H9 (cell line): ENCODE data around the gene TMEM69. TPM values are rescaled to one million over a fixed set of nuclear protein-coding genes. Genes with fewer than 3 reads are reported as not detected.

Source experiments
- DNase-seq: peaks from one replicate; pipeline ENCODE4 v3.0.0-alpha.2; 2017
- H2AFZ ChIP-seq: one replicate; pipeline ENCODE4 v1.6.1; 2013; ENCODE audit warnings: mild to moderate bottlenecking, low read length, control low read depth, moderate library complexity
- H2AK5ac ChIP-seq: 2 replicates; pipeline ENCODE4 v1.6.1; 2013; ENCODE audit warnings: low read length, control low read depth, mixed read lengths; ENCODE audit not compliant: insufficient read length
- H2BK120ac ChIP-seq: one replicate; pipeline ENCODE4 v1.6.1; 2013; ENCODE audit warnings: low read depth, mild to moderate bottlenecking, low read length, control low read depth, inconsistent platforms; ENCODE audit not compliant: poor library complexity, severe bottlenecking
- H2BK12ac ChIP-seq: 2 replicates; pipeline ENCODE4 v1.6.1; 2013; ENCODE audit warnings: low read length, control low read depth, mixed read lengths, low read depth; ENCODE audit not compliant: insufficient read length
- H2BK15ac ChIP-seq: 2 replicates; pipeline ENCODE4 v1.6.1; 2013; ENCODE audit warnings: low read depth, low read length, control low read depth
- H2BK20ac ChIP-seq: one replicate; pipeline ENCODE4 v1.6.1; 2013; ENCODE audit warnings: low read depth, mild to moderate bottlenecking, low read length, control low read depth, inconsistent platforms; ENCODE audit not compliant: poor library complexity, severe bottlenecking
- H2BK5ac ChIP-seq: 2 replicates; pipeline ENCODE4 v1.6.1; 2013; ENCODE audit warnings: low read length, control low read depth, mixed read lengths; ENCODE audit not compliant: insufficient read length
- H3K14ac ChIP-seq: 2 replicates; pipeline ENCODE4 v1.6.1; 2013; ENCODE audit warnings: low read length, control low read depth; ENCODE audit not compliant: insufficient read depth
- H3K18ac ChIP-seq: 2 replicates; pipeline ENCODE4 v1.6.1; 2013; ENCODE audit warnings: low read depth, mild to moderate bottlenecking, mixed read lengths, low read length, control low read depth; ENCODE audit not compliant: insufficient read length
- H3K23ac ChIP-seq: 2 replicates; pipeline ENCODE4 v1.6.1; 2013; ENCODE audit warnings: low read length, control low read depth, mixed read lengths, low read depth; ENCODE audit not compliant: insufficient read length
- H3K23me2 ChIP-seq: 2 replicates; pipeline ENCODE4 v1.6.1; 2013; ENCODE audit warnings: low read depth, mild to moderate bottlenecking, mixed read lengths, low read length, control low read depth; ENCODE audit not compliant: insufficient read length, poor library complexity, severe bottlenecking
- H3K27ac ChIP-seq: 2 replicates; pipeline ENCODE4 v1.5.1; 2013; ENCODE audit warnings: low read length, control low read depth, mixed read lengths, low read depth; ENCODE audit not compliant: insufficient read length
- H3K27me3 ChIP-seq: 2 replicates; pipeline ENCODE4 v1.6.1; 2013; ENCODE audit warnings: low read length, control low read depth, inconsistent platforms; ENCODE audit not compliant: insufficient read depth
- H3K4ac ChIP-seq: 2 replicates; pipeline ENCODE4 v1.6.1; 2013; ENCODE audit warnings: low read depth, mild to moderate bottlenecking, control low read depth, inconsistent platforms, low read length, moderate library complexity
- H3K4me1 ChIP-seq: 2 replicates; pipeline ENCODE4 v1.6.1; 2013; ENCODE audit warnings: low read length, control low read depth, inconsistent platforms; ENCODE audit not compliant: insufficient read depth
- H3K4me2 ChIP-seq: 2 replicates; pipeline ENCODE4 v1.6.1; 2013; ENCODE audit warnings: low read length, control low read depth, mixed read lengths; ENCODE audit not compliant: insufficient read length, insufficient read depth
- H3K56ac ChIP-seq: 2 replicates; pipeline ENCODE4 v1.6.1; 2013; ENCODE audit warnings: low read depth, mild to moderate bottlenecking, mixed read lengths, low read length, control low read depth; ENCODE audit not compliant: insufficient read length
- H3K79me1 ChIP-seq: 2 replicates; pipeline ENCODE4 v1.6.1; 2013; ENCODE audit warnings: low read depth, mild to moderate bottlenecking, moderate library complexity, low read length, control low read depth, inconsistent platforms; ENCODE audit not compliant: insufficient read depth, poor library complexity, severe bottlenecking
- H3K79me2 ChIP-seq: 2 replicates; pipeline ENCODE4 v1.6.1; 2013; ENCODE audit warnings: low read length, control low read depth, inconsistent platforms; ENCODE audit not compliant: insufficient read depth
- H3K9ac ChIP-seq: 2 replicates; pipeline ENCODE4 v1.6.1; 2013; ENCODE audit warnings: low read length, control low read depth, mixed read lengths; ENCODE audit not compliant: insufficient read length; ENCODE audit errors: extremely low read depth
- H3K9me3 ChIP-seq: one replicate; pipeline ENCODE4 v1.6.1; 2013; ENCODE audit warnings: low read depth, low read length, inconsistent platforms; ENCODE audit not compliant: control insufficient read depth
- H3T11ph ChIP-seq: one replicate; pipeline ENCODE4 v1.6.1; 2013; ENCODE audit warnings: mild to moderate bottlenecking, low read length, control low read depth, inconsistent platforms
- H4K20me1 ChIP-seq: one replicate; pipeline ENCODE4 v1.6.1; 2013; ENCODE audit not compliant: control insufficient read depth, insufficient read length, insufficient read depth
- H4K5ac ChIP-seq: 2 replicates; pipeline ENCODE4 v1.6.1; 2013; ENCODE audit warnings: low read depth, mild to moderate bottlenecking, mixed read lengths, low read length, control low read depth; ENCODE audit not compliant: insufficient read length
- H4K8ac ChIP-seq: replicated peaks from 2 replicates; pipeline ENCODE4 v1.6.1; 2013; ENCODE audit warnings: low read length, control low read depth, mixed read lengths, low read depth; ENCODE audit not compliant: insufficient read length
- H4K91ac ChIP-seq: 2 replicates; pipeline ENCODE4 v1.6.1; 2013; ENCODE audit warnings: low read depth, mild to moderate bottlenecking, moderate library complexity, mixed read lengths, low read length, control low read depth; ENCODE audit not compliant: insufficient read length
- H3K27ac Mint-ChIP-seq, 3 experiments: 2 replicates in 2 of 3; 3 replicates in 1 of 3; pipeline ENCODE4 v1.8.0; 2020 to 2021; ENCODE audit warnings: mixed read lengths in 3 of 3, mild to moderate bottlenecking in 1 of 3, moderate library complexity in 1 of 3
- H3K27me3 Mint-ChIP-seq: 2 replicates; pipeline ENCODE4 v1.8.0; 2021; ENCODE audit warnings: low read depth, mild to moderate bottlenecking, moderate library complexity, mixed read lengths
- H3K36me3 Mint-ChIP-seq, 3 experiments: 2 replicates in 2 of 3; 3 replicates in 1 of 3; pipeline ENCODE4 v1.8.0; 2020 to 2021; ENCODE audit warnings: low read depth in 3 of 3, mixed read lengths in 3 of 3; ENCODE audit not compliant: insufficient read depth in 1 of 3
- H3K4me1 Mint-ChIP-seq, 2 experiments: 2 replicates each; pipeline ENCODE4 v1.8.0; 2020; ENCODE audit warnings: mixed read lengths in 2 of 2
- H3K4me3 Mint-ChIP-seq, 2 experiments: 2 replicates in 1 of 2; 3 replicates in 1 of 2; pipeline ENCODE4 v1.8.0; 2020 to 2021; ENCODE audit warnings: mild to moderate bottlenecking in 2 of 2, mixed read lengths in 2 of 2, moderate library complexity in 1 of 2
- H3K9me3 Mint-ChIP-seq, 2 experiments: 2 replicates in 1 of 2; 3 replicates in 1 of 2; pipeline ENCODE4 v1.8.0; 2020; ENCODE audit warnings: mild to moderate bottlenecking in 2 of 2, mixed read lengths in 2 of 2, moderate library complexity in 1 of 2
- CTCF ChIP-seq: fragments of 200-600 bp; sonication (generic); conservative IDR thresholded peaks from 3 replicates; pipeline ENCODE4 v1.8.0; 2021; ENCODE audit warnings: antibody characterized with exemption, mild to moderate bottlenecking
- WGBS: extraction: QIAGEN DNeasy Blood & Tissue Kit; methylation state at CpG from one replicate; pipeline ENCODE4 v1.1.7; 2013; ENCODE audit warnings: missing lambda C conversion rate, low lambda C conversion rate, mixed read lengths; ENCODE audit not compliant: insufficient read length; ENCODE audit errors: extremely low coverage; 5-methylcytosine and 5-hydroxymethylcytosine counted together
- total RNA-seq: library from RNA; stranded (reverse); gene quantifications from 2 replicates; pipeline ENCODE4 v1.2.1, GENCODE V29; 2021

Gene TMEM69
- total RNA-seq, 1 experiment from 2014 or later, result 30.7 TPM

DNA sequence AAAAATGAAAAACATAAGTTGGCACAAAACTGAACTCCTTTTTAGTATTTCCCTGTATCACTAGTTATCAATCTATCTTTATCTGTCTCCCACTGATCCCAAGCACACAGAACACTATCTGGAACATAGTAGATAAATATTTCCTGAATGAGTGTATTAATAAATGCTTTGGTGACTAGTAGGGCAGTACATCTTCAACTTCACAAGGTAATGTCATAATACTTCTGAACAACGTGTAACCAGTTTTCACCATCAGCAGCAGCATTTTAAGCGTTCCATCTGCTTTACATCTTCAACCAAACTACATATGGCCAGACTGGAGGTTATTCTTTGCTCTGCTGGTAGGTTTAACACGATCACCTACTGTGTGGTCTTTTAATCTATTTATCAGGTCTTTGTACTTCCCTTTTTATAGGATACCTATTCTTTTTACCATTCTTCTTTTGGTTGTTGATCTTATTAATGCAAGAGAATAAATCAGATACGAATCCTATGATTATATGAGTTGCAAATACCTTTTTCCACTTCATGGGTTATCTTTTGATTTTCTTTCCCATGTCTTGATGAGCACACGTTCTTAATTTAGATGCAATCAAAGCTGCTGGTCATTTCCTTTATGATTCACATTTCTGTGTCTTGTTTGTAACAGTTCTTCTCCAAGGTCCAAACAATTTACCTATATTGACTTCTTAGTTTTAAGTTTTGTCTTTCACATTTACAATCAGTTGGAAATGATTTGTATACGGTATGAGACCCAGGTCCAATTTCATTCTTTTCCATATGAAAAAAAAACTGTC lies 17.9 kb upstream of the TMEM69 start:
- no CpG with 5 or more reads among the region's 6 CpGs for WGBS
- H3K14ac ChIP-seq, result no peak overlapping the region
- no peak overlapping the region for H2AFZ ChIP-seq
- no peaks in the 10 kb centered on the region for H3K9me3 ChIP-seq
- peaks cover 10% of the 10 kb centered on the region for H3K79me1 ChIP-seq
- no peak overlapping the region for H2BK120ac ChIP-seq
- H3K27ac ChIP-seq, result no peak overlapping the region
- H4K8ac ChIP-seq, result no peak overlapping the region
- no peaks in the 10 kb centered on the region for H3K23me2 ChIP-seq
- H2BK20ac ChIP-seq, result no peak overlapping the region
- no peak overlapping the region for H2BK15ac ChIP-seq
- Mint-ChIP-seq H3K36me3 (peaks cover 12 to 17% (median 14%) of the 10 kb centered on the region in 3 experiments), H3K27me3 (no peaks in the 10 kb centered on the region), H3K4me1 (peaks cover 13 to 16% of the 10 kb centered on the region in 2 experiments), H3K4me3 (no peak overlapping the region), H3K27ac (no peak overlapping the region), H3K9me3 (0 out of 5 replicates have a peak, but pooled peaks cover 0 to 2% of the 10 kb centered on the region in 2 experiments)
- no peak for DNase-seq
- no peak overlapping the region for H3K4ac ChIP-seq
- H4K5ac ChIP-seq, result no peak overlapping the region
- no peak for TF ChIP-seq CTCF
- H2BK5ac ChIP-seq, result no peak overlapping the region
- no peak overlapping the region for H3K18ac ChIP-seq
- no peak overlapping the region for H3K23ac ChIP-seq
- H4K20me1 ChIP-seq, result no peaks in the 10 kb centered on the region
- no peak overlapping the region for H3K4me2 ChIP-seq
- no peak overlapping the region for H4K91ac ChIP-seq
- H3K56ac ChIP-seq, result no peak overlapping the region
- no peak overlapping the region for H3K9ac ChIP-seq
- H2AK5ac ChIP-seq, result no peak overlapping the region
- H3K79me2 ChIP-seq, result peaks cover 70% of the 10 kb centered on the region
- H3K27me3 ChIP-seq, result no peaks in the 10 kb centered on the region
- H2BK12ac ChIP-seq, result no peak overlapping the region
- H3K4me1 ChIP-seq, result no peaks in the 10 kb centered on the region
- H3T11ph ChIP-seq, result no peak overlapping the region
